Suppressor macrophage treated with lipopolysaccharide for 1 hour (primary cell): ENCODE data around the gene GPR25.

Experiments
- DNase-seq, 3 donors: peaks; one replicate each; pipeline ENCODE4 v3.0.0-alpha.2; 2020 to 2022

GPR25 gene, protein sequence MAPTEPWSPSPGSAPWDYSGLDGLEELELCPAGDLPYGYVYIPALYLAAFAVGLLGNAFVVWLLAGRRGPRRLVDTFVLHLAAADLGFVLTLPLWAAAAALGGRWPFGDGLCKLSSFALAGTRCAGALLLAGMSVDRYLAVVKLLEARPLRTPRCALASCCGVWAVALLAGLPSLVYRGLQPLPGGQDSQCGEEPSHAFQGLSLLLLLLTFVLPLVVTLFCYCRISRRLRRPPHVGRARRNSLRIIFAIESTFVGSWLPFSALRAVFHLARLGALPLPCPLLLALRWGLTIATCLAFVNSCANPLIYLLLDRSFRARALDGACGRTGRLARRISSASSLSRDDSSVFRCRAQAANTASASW

DNA sequence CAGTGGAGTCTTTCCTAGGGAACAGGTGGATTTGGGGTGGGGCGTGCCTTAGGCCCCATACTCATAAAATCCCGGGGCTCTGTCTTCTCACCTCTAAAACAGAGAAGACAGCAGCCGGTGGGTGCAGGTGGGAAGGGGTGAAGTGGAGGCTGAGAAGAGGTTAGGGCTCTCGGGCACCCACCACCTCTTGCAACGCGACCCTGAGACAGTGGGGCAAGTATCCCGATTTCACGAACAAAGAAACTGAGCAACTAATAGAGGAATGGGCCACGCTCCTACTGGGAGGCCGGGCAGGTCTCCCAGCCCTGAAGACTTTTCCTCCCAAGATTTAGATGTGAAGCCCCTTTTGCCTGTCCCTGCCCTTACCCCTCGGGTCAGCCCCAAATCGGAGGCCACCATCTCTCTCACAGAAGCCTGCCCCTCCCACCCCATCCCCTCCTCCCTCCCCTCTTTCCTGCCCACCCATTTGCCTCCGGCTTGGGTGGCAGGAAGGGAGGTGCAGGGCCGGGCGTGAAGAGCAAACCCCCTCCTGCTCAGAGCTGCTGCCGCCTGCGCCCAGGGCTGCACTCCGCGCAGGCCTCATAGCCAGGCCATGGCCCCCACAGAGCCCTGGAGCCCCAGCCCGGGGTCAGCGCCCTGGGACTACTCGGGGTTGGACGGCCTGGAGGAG is at the start of gene GPR25:
GPR25 (plus strand) TSS at position 536 of the 670 bp plus-strand sequence; CDS start at position 593, 57 bp downstream.
- DNase-seq: no peak

DNA sequence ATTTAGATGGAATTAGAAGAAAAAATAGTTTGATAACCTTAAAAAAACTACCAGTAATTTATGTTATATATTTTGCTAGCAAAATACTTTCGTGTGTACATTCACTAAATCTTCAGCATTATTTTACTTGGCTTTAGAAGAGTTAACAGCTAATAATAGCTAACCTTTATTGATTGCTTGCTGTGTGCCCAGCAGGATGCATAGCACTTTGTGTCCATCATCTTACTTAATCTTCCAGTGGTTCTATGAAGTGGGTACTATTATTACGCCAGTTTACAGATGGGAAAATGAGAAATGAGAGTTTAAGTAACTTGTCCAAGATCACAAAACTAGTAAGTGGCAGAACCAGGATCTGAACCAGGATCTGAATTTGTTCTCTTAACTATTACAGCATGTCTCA is 41.7 kb upstream of the GPR25 start:
- DNase-seq: no peak

DNA sequence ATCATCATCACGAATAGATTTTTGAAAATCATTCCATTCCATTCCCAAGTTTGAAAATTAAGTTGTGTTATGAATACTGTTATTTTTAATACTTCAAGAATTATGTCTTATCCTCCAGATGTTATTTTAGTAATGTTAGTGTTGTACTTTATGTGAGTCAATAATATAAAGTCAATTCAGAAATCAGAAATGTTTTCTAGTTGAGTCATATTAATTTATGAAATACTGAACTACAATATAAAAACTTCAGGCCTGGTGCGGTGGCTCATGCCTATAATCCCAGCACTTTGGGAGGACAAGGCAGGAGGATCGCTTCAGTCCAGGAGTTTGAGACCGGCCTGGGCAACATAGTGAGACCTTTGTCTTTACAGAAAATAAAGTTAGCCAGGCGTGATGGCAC is 38.4 kb upstream of the GPR25 start:
- DNase-seq: no peak

DNA sequence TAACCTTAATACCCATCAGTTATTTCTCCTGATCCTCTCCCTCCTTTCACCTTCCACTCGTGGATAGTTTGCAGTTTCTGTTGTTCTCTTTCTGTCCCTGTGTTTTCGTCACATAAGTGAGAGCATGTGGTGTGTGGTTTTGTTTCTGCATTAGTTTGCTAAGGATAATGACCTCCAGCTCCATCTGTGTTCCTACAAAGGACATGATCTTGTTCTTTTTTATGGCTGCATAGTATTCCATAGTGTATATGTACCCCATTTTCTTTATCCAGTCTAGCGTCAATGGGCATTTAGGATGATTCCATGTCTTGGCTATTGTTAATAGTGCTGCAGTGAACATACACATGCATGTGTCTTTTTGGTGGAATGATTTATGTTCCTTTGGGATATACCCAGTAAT is 36.6 kb upstream of the GPR25 start:
- DNase-seq: no peak

DNA sequence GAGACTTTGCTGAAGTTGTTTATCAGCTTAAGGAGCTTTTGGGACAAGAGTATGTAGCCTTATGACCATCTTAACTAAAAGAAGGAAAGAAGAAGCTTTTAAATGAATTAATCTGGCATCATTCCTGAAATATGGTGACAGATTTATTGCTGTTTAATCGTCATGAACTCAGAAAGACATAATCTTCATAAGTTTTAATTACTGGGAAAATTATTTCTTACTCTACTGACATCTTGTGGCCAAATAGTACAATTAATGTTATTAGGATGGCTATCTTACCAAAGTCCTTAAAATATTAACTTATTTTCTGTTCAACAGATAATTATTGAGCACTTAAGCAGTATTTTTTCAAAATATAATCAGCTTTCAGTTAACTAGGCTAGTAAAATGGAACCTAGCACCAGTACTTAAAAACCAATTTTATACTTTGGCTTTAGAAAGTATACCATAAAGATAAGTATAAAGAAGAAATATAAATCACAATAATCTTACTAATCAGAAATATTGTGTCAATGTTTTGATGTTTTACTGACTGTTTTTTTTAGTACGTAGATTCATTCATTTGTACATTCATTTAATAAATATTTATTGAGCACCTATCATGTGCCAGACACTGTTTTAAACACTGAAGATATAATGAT is 34.7 kb upstream of the GPR25 start:
- peak in 2 of 3 donors; percentile 46 to 65 for DNase-seq

DNA sequence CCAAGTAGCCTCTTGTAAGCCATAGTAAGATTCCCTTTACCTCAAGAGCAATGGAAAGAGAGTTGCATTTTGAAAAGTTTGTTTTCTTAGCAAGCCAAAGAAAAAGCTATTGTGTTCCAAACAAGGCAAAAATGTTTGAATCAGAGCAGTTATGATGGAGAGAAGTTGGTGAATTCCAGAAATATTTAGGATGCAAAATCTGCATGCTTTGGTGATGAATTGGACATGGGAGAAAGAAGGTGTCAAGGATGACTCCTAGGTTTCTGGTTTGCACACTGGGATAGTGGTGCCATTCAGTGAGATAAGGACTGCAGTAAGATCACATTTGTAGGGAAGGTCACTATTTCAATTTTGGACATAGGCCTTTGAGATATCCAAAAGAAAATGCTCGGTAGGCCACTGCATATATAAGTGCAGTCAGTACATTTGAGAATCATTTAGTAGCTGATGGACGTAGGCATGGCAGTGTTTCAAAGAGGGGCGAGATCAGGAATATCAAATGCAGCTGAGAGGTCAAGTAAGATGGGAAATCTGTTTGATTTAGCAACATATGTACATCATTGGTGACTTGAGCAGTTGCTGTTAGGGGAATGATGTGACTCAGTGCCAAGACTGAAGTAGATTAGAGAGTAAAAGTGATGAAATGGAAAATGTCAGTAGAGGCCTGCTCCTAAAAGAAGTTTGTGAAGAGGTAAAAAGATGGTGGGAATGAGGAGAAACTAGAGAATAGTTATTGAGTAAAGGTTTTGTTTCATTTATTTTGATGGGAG is 33.9 kb upstream of the GPR25 start:
- peak in 1 of 3 donors; percentile 15 for DNase-seq

DNA sequence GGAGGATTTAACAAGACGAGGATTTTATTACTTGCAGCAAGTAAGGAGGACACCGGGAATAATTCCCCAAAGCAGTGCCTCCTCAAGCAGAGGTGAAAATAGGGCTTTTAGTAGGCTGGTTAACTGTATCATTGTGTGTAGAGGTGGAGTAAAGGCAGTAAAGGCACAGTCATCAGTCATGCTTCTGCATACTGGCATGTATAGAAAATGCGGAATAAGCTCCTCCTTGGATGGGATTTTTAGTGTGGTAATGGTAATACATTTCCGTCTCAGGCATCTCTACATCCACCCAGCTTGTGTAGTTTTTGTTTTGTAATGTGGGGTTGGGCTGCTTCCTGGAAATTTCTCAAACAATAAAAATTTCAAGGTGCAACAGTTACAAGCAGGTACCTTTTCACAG is 27.4 kb upstream of the GPR25 start:
- DNase-seq: no peak

DNA sequence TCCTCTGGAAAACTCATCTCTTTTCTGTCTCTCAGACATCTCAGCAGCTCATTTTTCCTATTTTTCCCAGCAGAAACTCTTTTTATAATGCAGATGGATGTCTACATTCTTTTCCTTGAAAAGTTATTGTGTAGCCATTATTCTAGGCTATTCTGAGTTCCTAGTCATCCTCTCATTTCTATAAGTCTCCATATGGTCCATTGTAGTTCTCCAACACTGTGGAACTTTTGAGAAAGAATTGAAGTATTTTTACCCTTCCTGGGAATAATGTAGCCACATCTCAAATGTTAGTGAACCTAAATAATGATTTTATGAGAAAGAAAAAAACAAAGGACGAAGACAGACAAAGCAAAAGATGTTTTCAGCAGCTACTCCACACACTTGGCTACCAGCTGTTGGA is 26.4 kb upstream of the GPR25 start:
- DNase-seq: no peak

DNA sequence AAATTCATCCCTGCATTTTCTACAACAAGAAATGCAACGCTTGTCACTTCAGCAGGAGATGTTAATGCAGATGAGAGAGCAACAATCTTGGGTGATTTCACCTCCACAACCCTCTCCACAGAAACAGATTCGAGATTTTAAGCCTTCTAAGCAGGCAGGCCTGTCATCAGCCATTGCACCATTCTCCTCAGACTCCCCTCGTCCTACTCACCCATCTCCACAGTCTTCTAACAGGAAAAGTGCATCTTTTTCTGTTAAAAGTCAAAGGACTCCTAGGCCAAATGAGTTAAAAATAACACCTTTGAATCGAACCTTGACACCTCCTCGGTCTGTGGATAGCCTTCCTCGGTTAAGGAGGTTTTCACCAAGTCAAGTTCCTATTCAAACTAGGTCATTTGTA is 23.4 kb upstream of the GPR25 start:
- no peak for DNase-seq

DNA sequence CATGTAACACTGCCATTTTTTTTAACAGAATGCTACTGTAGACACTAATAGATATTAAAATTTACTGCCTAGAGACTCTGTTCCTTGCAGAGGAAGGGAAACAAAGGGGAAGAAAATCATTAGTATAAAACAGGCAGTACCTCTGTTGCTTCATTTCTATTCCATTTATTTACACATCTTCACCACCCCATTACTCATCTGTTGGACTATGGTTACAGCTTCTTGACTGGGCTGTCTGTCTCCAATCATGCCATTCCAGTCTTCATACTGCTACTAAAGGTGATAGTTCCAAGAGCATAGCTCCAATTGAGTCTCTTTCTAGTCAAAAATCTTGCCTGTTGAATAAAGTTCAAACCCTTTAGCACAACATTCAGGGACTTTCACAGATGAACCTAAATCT is 22.2 kb upstream of the GPR25 start:
- peak in 1 of 3 donors; percentile 25 for DNase-seq

DNA sequence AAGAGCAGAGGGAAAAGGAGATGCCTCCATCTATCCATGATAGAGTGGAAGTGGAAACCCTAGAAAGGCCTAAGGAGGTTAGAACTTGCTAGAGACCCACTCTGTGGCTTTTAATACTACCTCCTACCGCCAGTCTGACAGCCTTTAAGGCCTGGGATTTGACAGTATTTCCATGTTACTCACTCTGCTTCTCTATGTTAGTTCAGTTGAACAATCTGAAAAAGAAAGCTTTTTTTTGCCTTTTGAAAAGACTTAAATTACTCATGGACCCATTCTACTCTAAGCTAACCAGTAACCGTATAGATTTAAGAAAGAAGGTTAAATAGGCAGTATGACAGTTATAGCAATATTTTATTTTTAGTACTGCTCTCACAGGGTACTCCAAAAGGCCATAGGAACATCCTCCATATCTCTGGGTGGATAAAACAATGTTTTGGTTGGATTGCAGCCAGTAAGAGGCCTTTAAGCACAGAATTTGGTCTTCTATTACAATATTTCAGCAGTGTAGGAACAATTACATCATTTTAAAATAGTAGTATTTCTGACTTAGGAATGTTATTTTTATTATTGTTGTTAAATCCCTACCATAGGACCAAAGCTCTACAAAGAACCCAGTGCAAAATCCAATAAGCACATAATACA is 15.9 kb upstream of the GPR25 start:
- no peak for DNase-seq

DNA sequence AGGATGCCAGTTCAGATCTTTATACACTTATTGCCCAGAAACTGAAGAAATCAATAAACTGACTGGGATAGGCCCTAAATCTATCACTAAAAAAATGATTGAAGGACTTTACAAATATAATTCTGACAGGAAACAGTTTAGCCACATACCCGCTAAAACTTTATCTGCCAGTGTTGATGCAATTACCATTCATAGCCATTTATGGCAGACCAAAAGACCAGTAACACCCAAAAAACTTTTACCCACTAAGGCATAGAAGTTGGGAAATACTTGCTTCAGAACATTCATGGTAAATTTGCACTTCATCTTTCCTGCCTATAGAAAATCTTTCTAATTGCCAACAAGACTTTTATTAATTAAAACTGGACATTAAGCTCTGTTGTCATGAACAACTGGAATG is 15.0 kb upstream of the GPR25 start:
- DNase-seq: no peak

DNA sequence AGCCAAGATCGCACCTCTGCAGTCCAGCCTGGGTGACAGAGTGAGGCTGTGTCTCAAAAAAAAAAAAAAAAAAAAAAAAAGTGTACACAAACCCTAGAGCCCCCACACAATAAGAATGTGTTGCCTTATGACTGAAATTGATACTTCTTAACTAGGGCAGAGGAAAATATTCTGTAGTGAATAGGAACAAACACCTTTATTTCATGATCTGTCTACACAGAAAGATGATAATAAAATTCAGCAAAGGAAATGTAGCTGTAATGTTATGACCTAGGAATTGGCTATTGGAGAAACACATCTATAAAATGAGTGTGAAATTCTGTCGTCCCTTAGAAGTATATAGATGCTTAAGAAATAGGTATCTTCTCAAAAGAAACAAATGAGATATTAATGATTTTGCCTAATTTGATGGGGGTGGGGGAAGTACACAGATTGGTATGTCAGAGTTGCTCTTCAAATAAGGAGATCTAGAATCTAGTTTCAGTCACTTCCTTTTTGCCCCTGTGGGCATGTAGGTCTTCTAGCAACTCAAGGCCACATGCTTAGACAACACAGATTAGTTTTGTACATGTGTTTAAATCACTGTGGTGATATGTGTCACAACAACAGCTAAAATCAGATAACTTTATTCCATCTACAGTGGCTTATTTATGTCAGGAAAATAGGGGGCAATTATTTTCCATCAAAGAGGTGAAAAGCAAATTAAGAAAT is 10.7 kb upstream of the GPR25 start:
- DNase-seq: peak in 1 of 3 donors; percentile 26

DNA sequence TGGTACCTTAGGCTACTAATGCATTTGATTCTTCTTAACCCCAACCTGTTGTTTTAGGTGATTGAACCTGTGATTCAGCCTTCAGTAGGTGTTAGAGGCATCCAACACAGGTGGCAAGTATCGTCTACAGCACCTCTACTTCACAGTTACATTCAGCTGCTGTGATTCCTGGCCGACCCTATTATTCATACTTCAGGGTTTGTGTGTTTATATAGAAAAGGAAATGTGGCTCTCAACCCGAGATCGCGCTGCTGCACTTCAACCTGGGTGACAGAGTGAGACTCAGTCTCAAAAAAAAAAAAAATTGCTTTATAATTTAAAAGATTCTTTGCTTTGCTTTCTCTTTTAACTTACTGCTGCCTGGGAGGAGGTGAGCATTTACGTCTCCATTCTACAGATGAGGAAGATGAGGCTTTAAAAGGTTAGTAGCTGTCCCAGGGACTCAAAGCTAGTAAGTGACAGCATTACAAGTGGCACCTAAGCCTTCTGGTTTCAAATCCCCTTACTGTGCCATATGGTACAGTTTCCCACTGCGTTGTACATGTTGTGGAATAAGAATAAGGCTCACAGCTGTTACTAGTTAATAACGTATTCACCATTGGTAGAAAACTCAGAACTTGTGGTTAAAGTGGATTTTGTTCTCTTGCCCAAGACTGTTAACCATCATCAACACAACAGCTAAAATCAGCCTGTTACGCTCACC is 9.9 kb upstream of the GPR25 start:
- no peak for DNase-seq

DNA sequence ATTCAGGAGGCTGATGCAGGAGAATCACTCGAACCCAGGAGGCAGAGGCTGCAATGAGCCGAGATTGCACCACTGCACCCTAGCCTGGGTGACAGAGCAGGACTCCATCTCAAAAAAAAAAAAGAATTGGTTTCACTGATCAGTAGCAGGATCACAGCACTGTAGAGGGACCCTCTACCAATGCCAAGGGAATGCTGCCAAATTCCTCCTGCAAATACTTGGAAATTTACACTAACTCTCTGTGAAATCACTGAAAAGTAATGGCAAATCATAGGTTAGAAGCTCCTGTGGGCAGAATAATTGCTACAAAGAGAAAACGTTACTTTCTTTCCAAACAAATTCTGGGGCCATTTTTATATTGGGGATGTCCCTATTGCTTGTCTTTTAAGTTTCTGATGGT is 6.7 kb upstream of the GPR25 start:
- DNase-seq: no peak

DNA sequence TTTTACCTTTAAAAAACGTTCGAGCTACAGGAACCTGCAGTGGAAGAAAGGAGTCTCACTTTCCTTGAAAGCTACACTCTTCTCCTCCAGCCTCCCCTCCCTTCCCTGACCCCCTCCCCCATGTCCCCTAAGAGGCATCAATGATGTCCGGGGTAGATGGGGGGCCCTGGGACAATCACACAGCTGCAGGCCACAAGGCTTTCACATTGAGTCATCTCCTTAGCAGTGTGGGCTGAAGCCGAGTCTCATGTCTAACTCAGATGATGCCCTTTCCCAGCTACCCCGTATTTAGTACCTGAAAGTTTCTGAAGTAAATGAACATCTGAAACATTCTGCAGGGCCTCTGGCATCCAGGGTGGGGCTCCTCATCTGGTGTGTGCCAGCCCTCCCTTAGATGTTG is 6.3 kb upstream of the GPR25 start:
- DNase-seq: no peak

DNA sequence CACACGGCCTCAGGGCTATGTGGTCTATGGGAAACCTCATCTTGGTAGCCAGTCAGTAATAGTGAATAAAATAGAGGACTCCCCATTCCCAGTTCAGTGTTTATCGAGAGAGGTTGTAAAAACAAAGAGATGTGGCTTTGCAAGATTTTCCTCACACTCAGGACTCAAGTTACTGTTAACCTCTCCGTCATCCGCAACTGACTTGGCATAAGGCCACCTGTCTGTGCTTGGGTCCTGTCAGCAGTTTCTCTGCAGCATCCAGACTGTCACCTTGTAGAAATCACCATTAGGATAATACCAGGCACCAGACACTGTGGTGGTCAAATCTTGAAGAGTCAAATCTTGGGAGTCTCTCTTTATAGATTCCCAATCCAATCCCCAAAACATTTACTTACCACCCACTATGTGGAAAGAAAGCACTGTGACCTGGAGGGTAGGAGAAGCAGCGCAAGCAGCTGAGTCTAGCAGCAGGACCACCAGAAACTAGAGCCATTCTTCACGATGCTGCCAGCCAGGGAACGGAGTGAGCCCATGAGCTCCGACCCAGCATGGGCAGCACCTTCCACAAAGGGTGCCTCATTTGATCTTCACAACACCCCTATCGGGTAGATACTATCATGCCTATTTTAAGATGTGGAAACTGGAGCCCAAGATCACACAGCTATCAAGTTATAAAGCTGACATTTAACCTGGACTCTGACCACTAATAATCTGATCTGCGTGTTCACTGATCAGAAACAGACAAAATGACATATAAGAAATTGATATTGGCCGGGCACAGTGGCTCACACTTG is 5.6 kb upstream of the GPR25 start:
- DNase-seq: no peak

DNA sequence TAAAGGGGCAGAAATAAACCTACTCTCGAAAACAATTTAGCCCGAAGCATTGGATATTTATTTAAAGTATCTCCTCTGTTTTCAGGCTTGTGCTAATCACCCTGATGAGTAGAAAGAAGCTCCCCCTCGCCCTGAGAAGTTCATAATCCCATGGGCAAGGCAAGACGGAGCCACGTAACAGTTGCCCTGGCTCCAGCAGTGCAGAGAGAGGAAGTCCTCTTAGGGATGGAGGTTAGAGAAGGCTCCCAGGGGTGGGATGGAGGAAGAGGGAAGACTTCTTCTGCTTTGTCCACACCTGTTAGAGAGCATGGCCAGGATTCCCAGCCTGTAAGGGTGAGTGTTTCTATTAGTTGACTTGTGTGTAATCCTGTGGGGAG is 3.4 kb upstream of the GPR25 start:
- no peak for DNase-seq

DNA sequence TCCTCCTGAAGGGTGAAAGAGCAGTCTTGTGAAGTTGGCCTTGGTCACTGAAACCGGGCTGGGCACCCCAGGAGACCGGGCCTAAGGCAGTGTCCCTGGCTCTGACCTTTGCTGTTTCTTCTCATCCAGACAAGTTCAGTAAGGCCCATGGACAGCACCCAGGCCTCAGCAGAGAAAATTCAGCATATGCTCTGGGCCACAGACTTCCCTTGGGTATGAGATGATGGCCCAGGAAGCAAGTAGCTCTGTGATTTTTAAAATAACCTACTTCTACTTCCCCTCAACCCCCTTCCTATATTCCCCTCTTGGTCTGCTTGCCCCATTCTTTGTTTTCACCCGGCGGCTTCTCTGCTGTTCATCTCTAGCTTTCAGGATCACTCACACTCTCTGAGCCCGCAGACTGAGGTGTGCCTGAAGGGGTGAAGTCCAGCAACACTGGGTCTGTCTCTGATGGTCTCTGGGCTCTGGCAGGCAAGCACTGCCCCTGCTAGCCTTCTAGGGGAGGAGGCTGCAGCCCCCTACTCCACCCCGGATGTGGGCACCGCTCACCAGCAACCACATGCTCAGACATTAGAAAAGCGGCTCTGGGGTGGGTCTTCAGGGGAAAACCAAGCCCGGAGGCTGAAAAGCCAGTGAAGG is 2.9 kb upstream of the GPR25 start:
- no peak for DNase-seq

DNA sequence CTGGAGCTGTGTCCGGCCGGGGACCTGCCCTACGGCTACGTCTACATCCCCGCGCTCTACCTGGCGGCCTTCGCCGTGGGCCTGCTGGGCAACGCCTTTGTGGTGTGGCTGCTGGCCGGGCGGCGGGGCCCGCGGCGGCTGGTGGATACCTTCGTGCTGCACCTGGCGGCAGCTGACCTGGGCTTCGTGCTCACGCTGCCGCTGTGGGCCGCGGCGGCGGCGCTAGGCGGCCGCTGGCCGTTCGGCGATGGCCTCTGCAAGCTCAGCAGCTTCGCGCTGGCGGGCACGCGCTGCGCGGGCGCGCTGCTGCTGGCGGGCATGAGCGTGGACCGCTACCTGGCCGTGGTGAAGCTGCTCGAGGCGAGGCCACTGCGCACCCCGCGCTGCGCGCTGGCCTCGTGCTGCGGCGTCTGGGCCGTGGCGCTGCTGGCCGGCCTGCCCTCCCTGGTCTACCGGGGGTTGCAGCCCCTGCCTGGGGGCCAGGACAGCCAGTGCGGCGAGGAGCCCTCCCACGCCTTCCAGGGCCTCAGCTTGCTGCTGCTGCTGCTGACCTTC is 412 bp downstream of the GPR25 start:
- DNase-seq: no peak
